GM18517 (cell line): Measurements from ENCODE around the gene ACMSD.
"Not testable (repeated sequence)": the region's sequence is repeated elsewhere in the genome, so short reads cannot be mapped to it uniquely, and the experiment has no call there.

Experiments
- ATAC-seq: cut with Tn5 transposase; IDR thresholded peaks from one replicate; pipeline ENCODE4 v1.9.1; 2021; ENCODE audit warnings: mild to moderate bottlenecking, moderate library complexity; ENCODE audit not compliant: unreplicated experiment

Gene ACMSD

DNA sequence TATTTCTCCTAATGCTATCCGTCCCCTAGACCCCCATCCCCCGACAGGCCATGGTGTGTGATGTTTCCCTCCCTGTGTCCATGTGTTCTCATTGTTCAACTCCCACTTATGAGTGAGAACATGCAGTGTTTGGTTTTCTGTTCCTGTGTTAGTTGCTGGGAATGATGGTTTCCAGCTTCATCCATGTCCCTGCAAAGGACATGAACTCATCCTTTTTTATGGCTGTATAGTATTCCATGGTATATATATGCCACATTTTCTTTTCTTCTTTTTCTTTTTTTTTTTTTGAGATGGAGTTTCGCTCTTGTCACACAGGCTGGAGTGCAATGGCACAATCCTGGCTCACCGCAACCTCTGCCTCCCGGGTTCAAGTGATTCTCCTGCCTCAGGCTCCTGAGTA, 9.2 kb downstream of the ACMSD start:
- not testable (repeated sequence) for ATAC-seq

- ATAC-seq: no peak
Measured at GRCh38 chr2:134852518-134852917, 14.1 kb downstream of the ACMSD start.

GRCh38 chr2:134855709-134856108, 17.3 kb downstream of the ACMSD start:
- ATAC-seq: no peak

DNA sequence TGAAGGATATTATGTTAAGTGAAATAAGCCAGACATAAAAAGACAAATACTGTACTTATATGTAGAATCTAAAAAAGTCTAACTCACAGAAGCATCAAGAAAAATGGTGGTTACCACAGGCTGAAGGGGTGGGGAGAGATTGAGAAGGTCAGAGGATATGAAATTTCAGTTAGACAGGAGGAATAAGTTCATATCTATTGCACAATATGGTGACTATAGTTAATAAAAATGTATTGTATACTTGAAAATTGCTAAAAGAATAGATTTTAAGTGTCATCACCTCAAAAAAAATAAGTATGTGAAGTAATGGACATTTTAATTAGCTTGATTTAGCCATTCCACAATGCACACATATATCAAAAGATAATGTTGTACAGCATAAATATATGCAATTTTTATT, 19.8 kb downstream of the ACMSD start:
- no peak for ATAC-seq

- ATAC-seq: no peak
Measured at GRCh38 chr2:134861173-134861572, 22.8 kb downstream of the ACMSD start.

DNA sequence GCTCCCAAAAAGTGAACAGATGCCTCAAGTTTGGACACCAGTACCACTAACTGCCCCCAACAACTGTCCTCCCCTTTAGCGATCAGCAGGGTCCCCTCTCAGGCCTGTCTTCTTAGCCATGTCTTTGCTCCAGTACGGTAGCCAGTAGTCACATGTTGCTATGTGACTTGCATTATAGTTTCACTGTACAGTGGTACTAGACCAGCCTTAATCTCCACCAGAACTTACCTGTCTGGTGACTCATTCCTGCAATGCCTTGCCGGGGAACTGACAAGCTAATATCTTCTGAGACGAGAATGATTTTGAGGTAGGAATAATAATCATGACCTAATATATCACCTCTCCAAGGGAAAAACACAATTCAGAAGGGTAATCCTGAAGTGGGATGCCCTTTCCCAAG, 23.7 kb downstream of the ACMSD start:
- ATAC-seq: no peak

- ATAC-seq: no peak
Measured at GRCh38 chr2:134862674-134863073, 24.3 kb downstream of the ACMSD start.

- ATAC-seq: no peak
Measured at GRCh38 chr2:134863446-134863845, 25.0 kb downstream of the ACMSD start.

- no peak for ATAC-seq
Measured at GRCh38 chr2:134865067-134865787, 26.8 kb downstream of the ACMSD start.

DNA sequence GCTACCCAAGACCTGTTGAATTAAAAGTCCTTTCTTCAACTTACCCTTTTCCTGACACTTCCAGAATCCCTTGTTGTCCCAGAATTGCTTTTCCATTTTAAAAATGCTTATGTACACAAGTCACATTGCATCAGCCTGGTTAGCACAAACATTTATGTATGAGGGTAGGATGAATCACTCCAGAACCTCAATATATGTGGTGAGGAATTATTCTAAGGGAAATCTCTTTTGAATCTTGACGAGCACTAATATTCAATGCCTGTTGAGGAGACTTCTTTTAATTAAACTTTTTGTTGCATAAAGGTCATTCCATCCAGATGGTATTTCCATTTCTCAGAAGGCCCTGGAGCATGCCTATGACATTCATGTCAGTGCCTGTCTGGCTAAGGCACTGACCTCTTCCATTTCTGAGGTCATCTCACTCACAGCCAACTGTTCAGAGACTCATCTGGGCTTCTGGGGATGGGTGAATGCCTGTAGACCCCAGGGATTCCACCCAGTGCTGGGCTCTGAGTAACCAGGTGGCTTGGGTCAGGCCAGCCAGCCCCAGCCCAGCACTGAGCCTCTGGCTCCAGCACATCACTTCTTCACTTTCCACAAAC, 28.2 kb downstream of the ACMSD start:
- no peak for ATAC-seq

- no peak for ATAC-seq
Measured at GRCh38 chr2:134869946-134870736, 31.7 kb downstream of the ACMSD start.

DNA sequence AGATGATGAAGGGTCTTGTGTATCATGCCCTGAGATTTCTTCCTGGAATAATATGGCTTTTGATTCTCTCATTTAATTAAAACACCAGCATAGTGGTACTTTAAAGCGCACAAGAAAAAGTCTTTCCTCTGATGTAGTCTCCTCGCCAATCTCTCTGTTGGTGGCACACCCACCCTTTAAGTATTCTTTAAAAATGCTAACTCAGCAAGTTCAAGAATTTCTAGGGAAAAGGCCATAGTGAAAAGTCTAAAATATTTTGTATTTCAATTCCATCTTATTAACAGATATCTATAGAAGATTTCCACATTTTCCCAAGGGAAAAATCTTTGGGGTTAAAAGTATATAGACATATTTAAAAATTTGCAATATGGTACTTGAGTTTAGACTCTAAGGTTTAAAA, 34.7 kb downstream of the ACMSD start:
- no peak for ATAC-seq

- no peak for ATAC-seq
Measured at GRCh38 chr2:134875309-134875708, 36.9 kb downstream of the ACMSD start.

DNA sequence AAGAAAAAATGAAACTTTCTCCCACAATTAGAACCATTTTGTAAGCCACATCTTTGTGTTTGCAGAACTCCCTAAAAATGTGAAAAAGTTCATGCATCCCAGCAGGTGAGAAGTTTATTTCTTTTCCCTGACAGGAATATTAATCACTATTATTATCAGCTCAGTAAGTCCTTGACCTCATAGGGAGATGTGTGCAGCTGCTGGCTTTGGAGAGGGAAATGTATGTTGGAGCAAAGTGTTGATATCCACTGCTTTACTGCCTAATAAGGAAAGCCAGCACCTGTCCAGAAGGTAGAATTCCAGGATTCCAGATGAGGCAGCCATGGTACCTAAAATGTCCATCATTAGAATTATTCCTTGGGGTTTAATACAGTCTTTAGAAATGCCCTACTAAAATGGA, 44.4 kb downstream of the ACMSD start:
- no peak for ATAC-seq

GRCh38 chr2:134883552-134884293, 45.3 kb downstream of the ACMSD start:
- ATAC-seq: no peak

DNA sequence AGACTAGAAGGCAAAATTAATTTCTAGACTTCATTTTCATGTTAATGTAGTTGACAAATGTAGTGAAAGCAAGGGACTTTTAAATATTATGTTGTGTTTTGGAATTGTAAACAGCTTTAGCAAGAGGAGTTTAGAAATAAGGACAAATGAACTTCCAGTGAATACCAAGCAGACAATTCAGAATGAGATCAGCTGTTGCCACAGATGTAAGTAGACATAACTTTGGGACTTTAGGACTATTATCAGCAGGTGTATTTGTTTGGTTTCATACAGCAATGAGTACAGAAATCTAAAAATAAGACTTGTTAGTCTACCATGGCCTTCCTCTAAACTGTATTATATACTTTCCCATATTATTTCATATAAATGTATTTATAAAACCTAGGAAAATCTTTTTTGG, 46.0 kb downstream of the ACMSD start:
- ATAC-seq: no peak

GRCh38 chr2:134892282-134893035, 54.0 kb downstream of the ACMSD start:
- ATAC-seq: no peak

GRCh38 chr2:134897932-134898331, 59.5 kb downstream of the ACMSD start:
- no peak for ATAC-seq

DNA sequence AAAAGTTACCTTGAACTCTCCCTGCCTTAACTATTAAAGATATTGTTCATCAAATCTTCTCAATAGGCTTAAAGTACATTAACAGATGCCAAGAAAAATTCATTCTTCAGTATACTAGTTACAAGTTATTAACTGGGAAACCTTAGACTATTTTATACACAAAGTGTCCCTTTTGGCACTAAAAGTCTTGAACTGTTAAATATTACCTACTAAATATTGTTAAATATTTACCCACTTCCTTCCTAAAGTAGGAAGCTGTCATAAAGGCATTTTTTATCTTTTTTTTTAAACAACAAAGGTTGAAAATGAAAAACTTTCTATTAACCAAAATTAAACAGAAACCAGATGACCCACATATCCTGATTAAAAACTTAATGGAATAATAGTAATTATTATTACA, 60.8 kb downstream of the ACMSD start:
- no peak for ATAC-seq

DNA sequence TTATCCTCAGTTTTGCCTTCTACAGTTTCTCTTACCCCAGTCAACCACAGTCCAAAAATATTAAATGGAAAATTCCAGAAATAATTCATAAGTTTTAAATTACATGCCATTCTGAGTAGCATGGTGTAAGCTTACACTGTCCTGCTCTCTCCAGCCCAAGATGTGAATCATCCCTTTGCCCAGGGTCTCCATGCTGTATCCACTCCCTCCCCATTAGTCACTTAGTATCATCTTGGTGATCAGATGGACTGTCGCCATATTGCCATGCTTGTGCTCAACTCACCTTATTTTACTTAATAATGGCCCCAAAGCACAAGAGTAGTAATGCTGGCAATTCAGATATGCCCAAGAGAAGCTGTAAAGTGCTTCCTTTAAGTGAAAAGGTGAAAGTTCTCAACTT, 61.7 kb downstream of the ACMSD start:
- no peak for ATAC-seq

DNA sequence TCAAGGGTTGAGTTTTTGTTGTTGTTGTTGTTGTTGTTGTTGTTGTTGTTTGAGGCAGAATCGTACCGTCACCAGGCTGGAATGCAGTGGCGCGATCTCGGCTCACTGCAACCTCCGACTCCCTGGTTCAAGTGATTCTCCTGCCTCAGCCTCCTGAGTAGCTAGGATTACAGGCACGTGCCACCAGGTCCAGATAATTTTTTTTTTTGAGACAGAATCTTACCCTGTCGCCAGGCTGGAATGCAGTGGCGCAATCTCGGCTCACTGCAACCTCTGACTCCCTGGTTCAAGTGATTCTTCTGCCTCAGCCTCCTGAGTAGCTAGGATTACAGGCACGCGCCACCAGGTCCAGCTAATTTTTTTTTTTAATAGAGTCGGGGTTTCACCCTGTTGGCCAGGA, 65.3 kb downstream of the ACMSD start:
- ATAC-seq: not testable (repeated sequence)
